ENCODE results near the gene TDP2. TPM values are rescaled to one million over a fixed set of nuclear protein-coding genes. Genes with fewer than 3 reads are reported as not detected.
"Not testable (repeated sequence)": the region's sequence is repeated elsewhere in the genome, so short reads cannot be mapped to it uniquely, and the experiment has no call there.

TDP2 gene
- total RNA-seq, 1 donor from 2014 or later, result 42.3 TPM

GRCh38 chr6:24689964-24690363 is 23.3 kb upstream of the TDP2 start:
- no peaks in the 10 kb centered on the region for H3K36me3 ChIP-seq
- no peaks in the 10 kb centered on the region for H3K9me3 ChIP-seq
- no peak for DNase-seq
- no peaks in the 10 kb centered on the region for H3K27me3 ChIP-seq
- no peaks in the 10 kb centered on the region for H3K4me1 ChIP-seq
- TF ChIP-seq, protein P1, sequence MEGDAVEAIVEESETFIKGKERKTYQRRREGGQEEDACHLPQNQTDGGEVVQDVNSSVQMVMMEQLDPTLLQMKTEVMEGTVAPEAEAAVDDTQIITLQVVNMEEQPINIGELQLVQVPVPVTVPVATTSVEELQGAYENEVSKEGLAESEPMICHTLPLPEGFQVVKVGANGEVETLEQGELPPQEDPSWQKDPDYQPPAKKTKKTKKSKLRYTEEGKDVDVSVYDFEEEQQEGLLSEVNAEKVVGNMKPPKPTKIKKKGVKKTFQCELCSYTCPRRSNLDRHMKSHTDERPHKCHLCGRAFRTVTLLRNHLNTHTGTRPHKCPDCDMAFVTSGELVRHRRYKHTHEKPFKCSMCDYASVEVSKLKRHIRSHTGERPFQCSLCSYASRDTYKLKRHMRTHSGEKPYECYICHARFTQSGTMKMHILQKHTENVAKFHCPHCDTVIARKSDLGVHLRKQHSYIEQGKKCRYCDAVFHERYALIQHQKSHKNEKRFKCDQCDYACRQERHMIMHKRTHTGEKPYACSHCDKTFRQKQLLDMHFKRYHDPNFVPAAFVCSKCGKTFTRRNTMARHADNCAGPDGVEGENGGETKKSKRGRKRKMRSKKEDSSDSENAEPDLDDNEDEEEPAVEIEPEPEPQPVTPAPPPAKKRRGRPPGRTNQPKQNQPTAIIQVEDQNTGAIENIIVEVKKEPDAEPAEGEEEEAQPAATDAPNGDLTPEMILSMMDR (IDR thresholded peaks at IDR 0.05), result no peak
- no peak overlapping the region for H3K4me3 ChIP-seq
- intact Hi-C loops (cut with DNase I), result no loop called here
- H3K27ac ChIP-seq, result no peak overlapping the region
- no peak for ATAC-seq

DNA sequence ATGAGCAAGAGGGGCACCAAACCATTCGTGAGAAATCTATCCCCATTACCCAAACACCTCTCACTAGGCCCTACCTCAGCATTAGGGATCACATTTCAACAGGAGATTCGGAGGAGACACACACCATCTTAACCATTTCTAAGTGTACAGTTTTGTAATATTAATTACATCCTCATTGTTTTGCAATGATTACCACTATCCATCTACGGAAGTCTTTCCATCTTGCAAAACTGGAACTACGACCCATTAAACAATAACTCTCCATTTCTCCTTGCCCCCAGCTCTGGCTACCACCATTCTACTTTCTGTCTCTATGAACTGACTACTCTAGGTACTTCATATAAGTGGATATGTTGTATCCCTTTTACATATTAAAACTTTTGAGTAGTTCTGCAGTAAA is 20.2 kb upstream of the TDP2 start:
- DNase-seq, result no peak
- Histone ChIP-seq H3K9me3 (no peaks in the 10 kb centered on the region), H3K27me3 (no peaks in the 10 kb centered on the region), H3K4me3 (no peak overlapping the region), H3K36me3 (no peaks in the 10 kb centered on the region), H3K4me1 (no peaks in the 10 kb centered on the region), H3K27ac (no peak overlapping the region)
- TF ChIP-seq, protein P1 (IDR thresholded peaks at IDR 0.05), result no peak
- ATAC-seq, result peak; percentile 29
- intact Hi-C loops (cut with DNase I), result no loop called here

GRCh38 chr6:24686408-24686807 is 19.7 kb upstream of the TDP2 start:
- DNase-seq (no peak), ATAC-seq (no peak)
- Histone ChIP-seq H3K36me3 (no peaks in the 10 kb centered on the region), H3K4me3 (no peak overlapping the region), H3K27me3 (no peaks in the 10 kb centered on the region), H3K27ac (no peak overlapping the region), H3K9me3 (no peaks in the 10 kb centered on the region), H3K4me1 (no peaks in the 10 kb centered on the region)
- TF ChIP-seq, protein P1 (IDR thresholded peaks at IDR 0.05), result no peak
- intact Hi-C loops (cut with DNase I), result no loop called here

DNA sequence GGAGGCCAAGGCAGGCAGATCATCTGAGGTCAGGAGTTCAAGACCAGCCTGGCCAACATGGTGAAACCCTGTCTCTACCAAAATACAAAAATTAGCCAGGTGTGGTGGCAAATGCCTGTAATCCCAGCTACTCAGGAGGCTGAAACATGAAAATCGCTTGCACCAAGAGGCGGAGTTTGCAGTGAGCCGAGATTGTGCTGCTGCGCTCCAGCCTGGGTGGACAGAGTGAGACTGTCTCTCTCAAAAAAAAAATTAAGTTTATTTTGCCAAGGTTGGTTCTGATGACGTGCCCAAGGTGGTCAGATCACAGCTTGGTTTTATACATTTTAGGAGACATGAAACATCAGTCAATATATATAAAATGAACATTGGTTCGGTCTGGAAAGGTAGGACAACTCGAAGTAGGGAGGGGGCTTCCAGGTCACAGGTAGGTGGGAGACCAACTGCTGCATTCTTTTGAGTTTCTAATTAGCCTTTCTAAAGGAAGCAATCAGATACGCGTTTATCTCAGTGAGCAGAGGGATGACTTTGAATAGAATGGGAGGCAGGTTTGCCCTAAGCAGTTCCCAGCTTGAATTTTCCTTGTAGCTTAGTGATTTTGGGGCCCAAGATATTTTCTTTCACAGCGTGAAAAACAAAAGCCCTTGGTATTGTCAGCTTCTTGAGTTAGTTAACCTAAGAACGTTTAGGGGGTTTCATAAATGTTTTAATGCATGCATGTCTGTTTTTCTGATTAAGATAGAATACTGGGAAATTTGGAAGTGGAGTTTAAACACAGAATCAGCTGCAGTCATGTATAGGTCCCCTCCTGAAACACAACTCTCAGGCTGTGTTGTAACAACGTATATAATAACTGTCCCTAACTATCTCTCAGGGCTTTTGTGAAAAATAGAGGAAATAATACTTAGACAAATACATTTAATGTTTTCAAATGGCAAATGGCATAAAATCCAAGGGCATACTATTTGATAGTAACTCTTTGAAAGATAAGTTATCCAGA is 16.9 kb upstream of the TDP2 start:
- no peaks in the 10 kb centered on the region for H3K27me3 ChIP-seq
- no peaks in the 10 kb centered on the region for H3K9me3 ChIP-seq
- intact Hi-C loops (cut with DNase I), result no loop called here
- no peaks in the 10 kb centered on the region for H3K36me3 ChIP-seq
- TF ChIP-seq, protein P1 (IDR thresholded peaks at IDR 0.05), result no peak
- no peak overlapping the region for H3K27ac ChIP-seq
- ATAC-seq (no peak), DNase-seq (no peak)
- H3K4me3 ChIP-seq, result no peak overlapping the region
- no peaks in the 10 kb centered on the region for H3K4me1 ChIP-seq

DNA sequence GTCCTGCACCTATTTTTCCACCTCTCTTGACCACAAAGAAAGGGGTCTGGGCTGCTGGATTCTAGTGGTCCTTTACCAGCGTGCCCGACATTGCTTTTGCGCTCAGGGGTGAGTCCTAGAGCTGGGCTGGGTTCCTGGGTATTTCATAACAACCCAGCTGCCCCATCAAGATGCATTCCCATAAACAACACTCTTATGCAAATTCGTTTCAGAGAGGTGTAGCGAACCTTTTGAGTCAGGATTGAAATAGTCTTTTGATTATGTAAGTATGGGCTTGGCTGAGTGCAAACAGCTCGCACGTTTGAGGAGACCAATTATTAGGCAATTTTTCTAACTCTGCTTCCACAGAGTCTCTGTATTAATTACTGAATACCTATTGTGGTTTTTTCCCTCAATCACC is 13.9 kb upstream of the TDP2 start:
- no peaks in the 10 kb centered on the region for H3K27me3 ChIP-seq
- ATAC-seq, result peak; percentile 77
- H3K27ac ChIP-seq, result peak overlapping the region; percentile 60
- H3K4me1 ChIP-seq, result no peaks in the 10 kb centered on the region
- no peak for DNase-seq
- H3K9me3 ChIP-seq, result no peaks in the 10 kb centered on the region
- no peaks in the 10 kb centered on the region for H3K36me3 ChIP-seq
- no peak overlapping the region for H3K4me3 ChIP-seq
- intact Hi-C loops (cut with DNase I), result no loop called here
- TF ChIP-seq, protein P1 (IDR thresholded peaks at IDR 0.05), result no peak

GRCh38 chr6:24678792-24679352 is 12.2 kb upstream of the TDP2 start:
- ATAC-seq; H3K4me1 ChIP-seq; H3K27ac ChIP-seq; H3K27me3 ChIP-seq; H3K4me3 ChIP-seq; H3K36me3 ChIP-seq; DNase-seq; intact Hi-C loops (cut with DNase I); H3K9me3 ChIP-seq: not testable (repeated sequence)
